HuH-7.5 (cell line): ENCODE measurements around the gene ZNF784.

Source experiments
- DNase-seq: peaks from one replicate; pipeline ENCODE4 v3.0.0; 2011; ENCODE audit warnings: low spot score

The ZNF784 gene

GRCh38 chr19:55656552-55656951, 32.2 kb upstream of the ZNF784 start:
- DNase-seq = no peak

GRCh38 chr19:55655648-55656040, 31.3 kb upstream of the ZNF784 start:
- no peak for DNase-seq

GRCh38 chr19:55654868-55655647, 30.7 kb upstream of the ZNF784 start, which contains the start of gene U2AF2:
Gene U2AF2 (plus strand): TSS chr19:55655035. CDS start chr19:55655105, 70 bp downstream.
- DNase-seq = peak; percentile 94

- peak; percentile 94 for DNase-seq
Observed at GRCh38 chr19:55654323-55654867, 30.0 kb upstream of the ZNF784 start.

GRCh38 chr19:55653651-55654322, 29.4 kb upstream of the ZNF784 start:
- DNase-seq = peak; percentile 99

- no peak for DNase-seq
Observed at GRCh38 chr19:55652311-55653128, 28.2 kb upstream of the ZNF784 start.

- DNase-seq = no peak
Observed at GRCh38 chr19:55651236-55651635, 26.9 kb upstream of the ZNF784 start.

- DNase-seq = no peak
Observed at GRCh38 chr19:55650602-55651230, 26.4 kb upstream of the ZNF784 start.

GRCh38 chr19:55650126-55650557, 25.8 kb upstream of the ZNF784 start:
- no peak for DNase-seq

GRCh38 chr19:55649268-55650125, 25.1 kb upstream of the ZNF784 start:
- DNase-seq = no peak

- no peak for DNase-seq
Observed at GRCh38 chr19:55648585-55649267, 24.4 kb upstream of the ZNF784 start.

GRCh38 chr19:55647732-55648584, 23.6 kb upstream of the ZNF784 start, which contains the start of gene CCDC106:
Gene CCDC106 (plus strand): TSS chr19:55648212. CDS start chr19:55649047, 835 bp downstream.
- peak; percentile 92 for DNase-seq

GRCh38 chr19:55646889-55647731, 22.7 kb upstream of the ZNF784 start:
- no peak for DNase-seq

GRCh38 chr19:55645512-55645881, 21.1 kb upstream of the ZNF784 start:
- no peak for DNase-seq

- DNase-seq = no peak
Observed at GRCh38 chr19:55644842-55645511, 20.6 kb upstream of the ZNF784 start.

- no peak for DNase-seq
Observed at GRCh38 chr19:55644191-55644833, 19.9 kb upstream of the ZNF784 start.

GRCh38 chr19:55643887-55644176, 19.5 kb upstream of the ZNF784 start:
- DNase-seq = no peak
